Body of pancreas (tissue), 4 donors: ENCODE measurements around the gene MAB21L4.

Source experiments
- POLR2A ChIP-seq, 3 donors: fragments of 450-650 bp; IDR thresholded peaks; one replicate each; pipeline ENCODE4 v1.6.1; 2016; ENCODE audit warnings: antibody characterized with exemption in 3 of 3, mild to moderate bottlenecking in 2 of 3
- TF ChIP-seq, protein P1 (sequence below), 7 experiments: fragments of 450-650 bp in 4 of 7; fragments of 200-600 bp in 3 of 7; sonication (generic) in 3 of 7; IDR thresholded peaks; one replicate each; pipeline ENCODE4 v1.5.1; 2016 to 2019; ENCODE audit warnings: antibody characterized with exemption in 7 of 7

DNA sequence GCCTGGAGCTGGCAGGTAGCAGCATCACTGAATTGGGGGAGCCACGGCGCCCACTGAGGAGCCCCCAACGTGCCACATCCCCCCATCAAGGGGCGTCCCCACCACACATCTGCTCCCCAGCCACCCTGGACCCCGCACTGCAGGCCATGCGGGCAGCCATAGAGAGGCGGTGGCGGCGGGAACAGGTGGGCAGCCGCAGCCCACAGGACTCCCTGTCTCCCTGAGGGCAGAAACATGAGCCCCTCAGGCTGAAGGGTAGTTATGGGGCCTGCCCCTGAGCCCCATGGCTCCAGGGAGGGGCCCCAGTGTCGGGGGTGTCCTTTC lies 36.7 kb upstream of the MAB21L4 start:
- no peak for TF ChIP-seq POLR2A (IDR thresholded peaks at IDR 0.05)
- TF ChIP-seq, protein P1, sequence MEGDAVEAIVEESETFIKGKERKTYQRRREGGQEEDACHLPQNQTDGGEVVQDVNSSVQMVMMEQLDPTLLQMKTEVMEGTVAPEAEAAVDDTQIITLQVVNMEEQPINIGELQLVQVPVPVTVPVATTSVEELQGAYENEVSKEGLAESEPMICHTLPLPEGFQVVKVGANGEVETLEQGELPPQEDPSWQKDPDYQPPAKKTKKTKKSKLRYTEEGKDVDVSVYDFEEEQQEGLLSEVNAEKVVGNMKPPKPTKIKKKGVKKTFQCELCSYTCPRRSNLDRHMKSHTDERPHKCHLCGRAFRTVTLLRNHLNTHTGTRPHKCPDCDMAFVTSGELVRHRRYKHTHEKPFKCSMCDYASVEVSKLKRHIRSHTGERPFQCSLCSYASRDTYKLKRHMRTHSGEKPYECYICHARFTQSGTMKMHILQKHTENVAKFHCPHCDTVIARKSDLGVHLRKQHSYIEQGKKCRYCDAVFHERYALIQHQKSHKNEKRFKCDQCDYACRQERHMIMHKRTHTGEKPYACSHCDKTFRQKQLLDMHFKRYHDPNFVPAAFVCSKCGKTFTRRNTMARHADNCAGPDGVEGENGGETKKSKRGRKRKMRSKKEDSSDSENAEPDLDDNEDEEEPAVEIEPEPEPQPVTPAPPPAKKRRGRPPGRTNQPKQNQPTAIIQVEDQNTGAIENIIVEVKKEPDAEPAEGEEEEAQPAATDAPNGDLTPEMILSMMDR (IDR thresholded peaks at IDR 0.05) = no peak
